Smooth muscle cell (in vitro differentiated cells): Measurements from ENCODE around the gene TMA7. TPM values are rescaled to one million over a fixed set of nuclear protein-coding genes. Genes with fewer than 3 reads are reported as not detected.

Experiments used
- DNase-seq: peaks from one replicate; lab custom pipeline; 2025; ENCODE audit not compliant: unreplicated experiment; lab: John Stamatoyannopoulos, UW
- H2AFZ ChIP-seq: fragments of 200-600 bp; sonication (generic); 2 replicates; pipeline ENCODE4 v1.6.0; 2016; ENCODE audit warnings: antibody characterized with exemption, low read depth, mild to moderate bottlenecking
- H3F3A ChIP-seq: fragments of 200-600 bp; sonication (generic); 2 replicates; pipeline ENCODE4 v1.6.0; 2017; ENCODE audit warnings: antibody characterized with exemption, low read depth
- H3K27ac ChIP-seq: fragments of 200-600 bp; sonication (generic); 2 replicates; pipeline ENCODE4 v1.5.1; 2016; ENCODE audit warnings: low read depth, mild to moderate bottlenecking
- H3K27me3 ChIP-seq: fragments of 200-600 bp; sonication (generic); 2 replicates; pipeline ENCODE4 v1.6.1; 2016; ENCODE audit warnings: low read depth, mild to moderate bottlenecking
- H3K36me3 ChIP-seq: fragments of 200-600 bp; sonication (generic); 2 replicates; pipeline ENCODE4 v1.5.1; 2016; ENCODE audit warnings: low read depth
- H3K4me1 ChIP-seq: fragments of 200-600 bp; sonication (generic); 2 replicates; pipeline ENCODE4 v1.5.1; 2016; ENCODE audit warnings: low read depth
- H3K4me2 ChIP-seq: fragments of 200-600 bp; sonication (generic); 2 replicates; pipeline ENCODE4 v1.6.0; 2016; ENCODE audit warnings: mild to moderate bottlenecking
- H3K4me3 ChIP-seq: fragments of 200-600 bp; sonication (generic); 2 replicates; pipeline ENCODE4 v1.5.1; 2016; ENCODE audit warnings: mild to moderate bottlenecking
- H3K79me2 ChIP-seq: fragments of 200-600 bp; sonication (generic); 2 replicates; pipeline ENCODE4 v1.6.0; 2016; ENCODE audit warnings: low read depth, mild to moderate bottlenecking
- H3K9ac ChIP-seq: fragments of 200-600 bp; sonication (generic); 2 replicates; pipeline ENCODE4 v1.6.0; 2016; ENCODE audit warnings: low read depth
- H3K9me3 ChIP-seq: fragments of 200-600 bp; sonication (generic); replicated peaks from 2 replicates; pipeline ENCODE4 v1.5.1; 2016; ENCODE audit warnings: low read depth
- H4K20me1 ChIP-seq: fragments of 200-600 bp; sonication (generic); 2 replicates; pipeline ENCODE4 v1.6.0; 2016; ENCODE audit warnings: low read depth
- CTCF ChIP-seq: fragments of 200-600 bp; sonication (generic); IDR thresholded peaks from 2 replicates; pipeline ENCODE4 v1.5.1; 2017; ENCODE audit warnings: borderline replicate concordance, mild to moderate bottlenecking, antibody characterized with exemption; ENCODE audit not compliant: insufficient read depth, poor library complexity, severe bottlenecking
- WGBS: methylation state at CpG from one replicate; pipeline ENCODE4 v1.1.7; 2016; ENCODE audit warnings: low lambda C conversion rate; 5-methylcytosine and 5-hydroxymethylcytosine counted together
- polyA plus RNA-seq: library from polyadenylated mRNA; unstranded; fragments of >200 nt; fragmentation: Nextera tagmentation; extraction: Ambion mirVana; gene quantifications from 2 replicates; pipeline ENCODE4 v1.2.1, GENCODE V29; 2016
- total RNA-seq: library from RNA; depleted of rRNA; stranded (reverse); fragments of >200 nt; gene quantifications from 2 replicates; pipeline ENCODE4 v1.2.3, GENCODE V29; 2014

TMA7 gene
- total and polyA plus RNA-seq, 2 experiments from 2014 or later = 343 to 491 TPM

GRCh38 chr3:48492461-48493202 is 52.6 kb downstream of the TMA7 start:
- Histone ChIP-seq H3K9ac (no peak overlapping the region), H2AFZ (no peak overlapping the region), H3K4me2 (peak overlapping the region; percentile 57), H3K27me3 (no peaks in the 10 kb centered on the region), H3K9me3 (no peaks in the 10 kb centered on the region), H3F3A (no peaks in the 10 kb centered on the region), H3K27ac (peak overlapping the region; percentile 4), H3K36me3 (no peaks in the 10 kb centered on the region), H3K79me2 (no peaks in the 10 kb centered on the region), H4K20me1 (no peaks in the 10 kb centered on the region), H3K4me1 (no peaks in the 10 kb centered on the region), H3K4me3 (no peak overlapping the region)
- no peak for TF ChIP-seq CTCF
- 36% methylated on average over 7 of the region's 7 CpGs for WGBS
- DNase-seq = no peak

- no peak overlapping the region for H3K9ac ChIP-seq
- no peak for TF ChIP-seq CTCF
- no peaks in the 10 kb centered on the region for H3K9me3 ChIP-seq
- H2AFZ ChIP-seq = no peak overlapping the region
- no peaks in the 10 kb centered on the region for H3K36me3 ChIP-seq
- H3K4me3 ChIP-seq = no peak overlapping the region
- no peaks in the 10 kb centered on the region for H3F3A ChIP-seq
- H3K4me1 ChIP-seq = no peaks in the 10 kb centered on the region
- H3K4me2 ChIP-seq = peak overlapping the region; percentile 57
- peaks cover 2% of the 10 kb centered on the region for H4K20me1 ChIP-seq
- H3K79me2 ChIP-seq = no peaks in the 10 kb centered on the region
- no peaks in the 10 kb centered on the region for H3K27me3 ChIP-seq
- DNase-seq = no peak
- WGBS = 72% methylated on average over 3 of the region's 3 CpGs
- H3K27ac ChIP-seq = peak overlapping the region; percentile 4
Measured at GRCh38 chr3:48493203-48493501, 53.1 kb downstream of the TMA7 start.

Other genes with a start within 250 kb of the TMA7 start
- not detected in 2 replicates for gene CAMP, start 216.8 kb upstream of the TMA7 start, total RNA-seq
- gene CAMP, start 216.8 kb upstream of the TMA7 start, polyA plus RNA-seq = not detected in 2 replicates
- gene ZNF589, start 199.2 kb upstream of the TMA7 start, total RNA-seq = 1.4 and 2.7 TPM in 2 replicates
- gene ZNF589, start 199.2 kb upstream of the TMA7 start, polyA plus RNA-seq = 1.6 and 3.3 TPM in 2 replicates
- gene NME6, start 138.9 kb upstream of the TMA7 start, total RNA-seq = 19.0 and 22.7 TPM in 2 replicates
- 37.6 and 40.4 TPM in 2 replicates for gene NME6, start 138.9 kb upstream of the TMA7 start, polyA plus RNA-seq
- not detected in 2 replicates for gene SPINK8, start 106.6 kb upstream of the TMA7 start, total RNA-seq
- gene SPINK8, start 106.6 kb upstream of the TMA7 start, polyA plus RNA-seq = not detected in 2 replicates
- not detected in 2 replicates for gene FBXW12, start 68.0 kb upstream of the TMA7 start, total RNA-seq
- 0.07 TPM in 1 of 2 replicates, not detected in the other for gene FBXW12, start 68.0 kb upstream of the TMA7 start, polyA plus RNA-seq
- 24.7 and 26.9 TPM in 2 replicates for gene PLXNB1, start 10.2 kb upstream of the TMA7 start, total RNA-seq
- gene PLXNB1, start 10.2 kb upstream of the TMA7 start, polyA plus RNA-seq = 15.5 and 27.5 TPM in 2 replicates
- gene CCDC51, start 138 bp upstream of the TMA7 start, total RNA-seq = 9.0 and 20.7 TPM in 2 replicates
- gene CCDC51, start 138 bp upstream of the TMA7 start, polyA plus RNA-seq = 17.8 and 18.3 TPM in 2 replicates
- gene ATRIP, start 6.5 kb downstream of the TMA7 start, total RNA-seq = 4.0 and 5.5 TPM in 2 replicates
- 5.7 and 7.3 TPM in 2 replicates for gene ATRIP, start 6.5 kb downstream of the TMA7 start, polyA plus RNA-seq
- gene SHISA5, start 63.9 kb downstream of the TMA7 start, total RNA-seq = 111 and 124 TPM in 2 replicates
- 297 and 333 TPM in 2 replicates for gene SHISA5, start 63.9 kb downstream of the TMA7 start, polyA plus RNA-seq
- 41.4 and 48.8 TPM in 2 replicates for gene PFKFB4, start 116.5 kb downstream of the TMA7 start, total RNA-seq
- gene PFKFB4, start 116.5 kb downstream of the TMA7 start, polyA plus RNA-seq = 37.4 and 47.7 TPM in 2 replicates
- 6.1 and 7.0 TPM in 2 replicates for gene UCN2, start 123.5 kb downstream of the TMA7 start, total RNA-seq
- 4.3 and 11.6 TPM in 2 replicates for gene UCN2, start 123.5 kb downstream of the TMA7 start, polyA plus RNA-seq
- 45.9 and 57.3 TPM in 2 replicates for gene COL7A1, start 155.1 kb downstream of the TMA7 start, total RNA-seq
- gene COL7A1, start 155.1 kb downstream of the TMA7 start, polyA plus RNA-seq = 80.7 and 173 TPM in 2 replicates
- gene UQCRC1, start 169.4 kb downstream of the TMA7 start, total RNA-seq = 206 and 250 TPM in 2 replicates
- gene UQCRC1, start 169.4 kb downstream of the TMA7 start, polyA plus RNA-seq = 425 and 428 TPM in 2 replicates
- not detected in 2 replicates for gene TMEM89, start 181.5 kb downstream of the TMA7 start, total RNA-seq
- gene TMEM89, start 181.5 kb downstream of the TMA7 start, polyA plus RNA-seq = 0.25 and 0.47 TPM in 2 replicates
- 28.4 and 29.4 TPM in 2 replicates for gene SLC26A6, start 195.2 kb downstream of the TMA7 start, total RNA-seq
- 34.8 and 42.4 TPM in 2 replicates for gene SLC26A6, start 195.2 kb downstream of the TMA7 start, polyA plus RNA-seq
- gene CELSR3, start 222.6 kb downstream of the TMA7 start, total RNA-seq = 2.5 and 3.1 TPM in 2 replicates
- gene CELSR3, start 222.6 kb downstream of the TMA7 start, polyA plus RNA-seq = 1.5 and 2.4 TPM in 2 replicates
- gene NCKIPSD, start 245.7 kb downstream of the TMA7 start, total RNA-seq = 18.3 and 21.6 TPM in 2 replicates
- gene NCKIPSD, start 245.7 kb downstream of the TMA7 start, polyA plus RNA-seq = 13.8 and 21.9 TPM in 2 replicates